Stomach (tissue), 9 donors: ENCODE results near the gene CCDC192. TPM values are rescaled to one million over a fixed set of nuclear protein-coding genes. Genes with fewer than 3 reads are reported as not detected.

Experiments
- DNase-seq, 2 donors: peaks; one replicate each; pipeline versions ENCODE4 v3.0.0 to v3.0.0-alpha.2; 2013 to 2019
- H3K27ac ChIP-seq, 5 donors: fragments of 200-600 bp in 4 of 5; sonication (generic) in 4 of 5; one replicate each; pipeline ENCODE4 v1.5.1; 2013 to 2019; ENCODE audit warnings: mild to moderate bottlenecking in 1 of 5, moderate library complexity in 1 of 5
- H3K27me3 ChIP-seq, 3 donors: fragments of 200-600 bp; sonication (generic); one replicate each; pipeline ENCODE4 v1.5.1; 2017 to 2019; ENCODE audit warnings: mixed run types in 1 of 3
- H3K36me3 ChIP-seq, 4 donors: fragments of 200-600 bp; sonication (generic); 1 replicate in 3 of 4; 2 replicates in 1 of 4; pipeline ENCODE4 v1.5.1; 2016 to 2019
- H3K4me1 ChIP-seq, 4 donors: fragments of 200-600 bp; sonication (generic); one replicate each; pipeline ENCODE4 v1.5.1; 2016 to 2019
- H3K4me3 ChIP-seq, 4 donors: fragments of 200-600 bp; sonication (generic) in 3 of 4; one replicate each; pipeline ENCODE4 v1.5.1; 2016 to 2019; ENCODE audit warnings: mild to moderate bottlenecking in 1 of 4
- H3K9me3 ChIP-seq, 4 donors: fragments of 200-600 bp; sonication (generic); one replicate each; pipeline ENCODE4 v1.5.1; 2016 to 2019
- CTCF ChIP-seq, 7 experiments: fragments of 450-650 bp in 4 of 7; fragments of 200-600 bp in 3 of 7; sonication (generic) in 3 of 7; IDR thresholded peaks; one replicate each; pipeline ENCODE4 v1.5.1; 2016 to 2019; ENCODE audit warnings: antibody characterized with exemption in 7 of 7, control low read depth in 2 of 7, mild to moderate bottlenecking in 1 of 7
- EP300 ChIP-seq: sonication (generic); formaldehyde crosslinking; IDR thresholded peaks from one replicate; pipeline ENCODE4 v1.6.1; 2017; ENCODE audit warnings: antibody characterized with exemption
- POLR2A ChIP-seq, 4 donors: fragments of 450-650 bp; IDR thresholded peaks; one replicate each; pipeline ENCODE4 v1.6.1; 2016; ENCODE audit warnings: antibody characterized with exemption in 4 of 4, control low read depth in 2 of 4, mild to moderate bottlenecking in 1 of 4, moderate library complexity in 1 of 4
- POLR2AphosphoS5 ChIP-seq, 3 donors: sonication (generic); formaldehyde crosslinking; IDR thresholded peaks; one replicate each; pipeline ENCODE4 v1.6.1; 2016; ENCODE audit warnings: antibody characterized with exemption in 3 of 3
- WGBS, 5 donors: extraction: QIAGEN DNeasy Blood & Tissue Kit in 3 of 5; methylation state at CpG; one replicate each; pipeline versions ENCODE4 v1.1.5 to v1.1.7; 2013 to 2018; 5-methylcytosine and 5-hydroxymethylcytosine counted together
- intact Hi-C: fragments of 100-400 bp; cut with DNase I; formaldehyde crosslinking; loops from one replicate; pipeline ENCODE4 v1.15.1; 2023; ENCODE audit warnings: low total_unique reads
- polyA plus RNA-seq, 3 donors: library from polyadenylated mRNA; stranded (reverse); fragments of 200-250 nt; gene quantifications; one replicate each; pipeline ENCODE4 v1.2.3, GENCODE V29; 2013
- total RNA-seq, 5 donors: library from RNA; depleted of rRNA; stranded (reverse); fragments of >200 nt; gene quantifications; one replicate each; pipeline versions ENCODE4 v1.1.0 to v1.2.3, GENCODE V29; 2014 to 2016
- donor health status: healthy with polysubstance abuse.
- donor health status: Bipolar disorder and iron deficiency.
- donor health status: healthy.

The CCDC192 gene
- total and polyA plus RNA-seq, 8 donors, result 0.10 to 2.2 TPM; not detected in 6

GRCh38 chr5:127919006-127919796 is 216.0 kb downstream of the CCDC192 start:
- Histone ChIP-seq H3K4me3 (no peak overlapping the region), H3K27me3 (no peaks in the 10 kb centered on the region), H3K36me3 (no peaks in the 10 kb centered on the region), H3K9me3 (no peaks in the 10 kb centered on the region), H3K27ac (no peak overlapping the region), H3K4me1 (peaks cover 7 to 22% (median 16%) of the 10 kb centered on the region in 4 donors)
- intact Hi-C loops, result no loop called here
- WGBS, 5 donors, result 65 to 78% (median 74%) methylated on average over 5 of the region's 5 CpGs
- DNase-seq, result no peak
- TF ChIP-seq EP300 (no peak), POLR2A (IDR thresholded peaks at IDR 0.05) (no peak), CTCF (IDR thresholded peaks at IDR 0.05) (no peak), POLR2AphosphoS5 (IDR thresholded peaks at IDR 0.05) (no peak)

GRCh38 chr5:127919818-127920217 is 216.6 kb downstream of the CCDC192 start:
- Histone ChIP-seq H3K27ac (no peak overlapping the region), H3K4me3 (no peak overlapping the region), H3K9me3 (no peaks in the 10 kb centered on the region), H3K4me1 (peaks cover 7 to 28% (median 19%) of the 10 kb centered on the region in 4 donors), H3K27me3 (no peaks in the 10 kb centered on the region), H3K36me3 (no peaks in the 10 kb centered on the region)
- TF ChIP-seq POLR2AphosphoS5 (IDR thresholded peaks at IDR 0.05), result no peak
- no peak for TF ChIP-seq POLR2A (IDR thresholded peaks at IDR 0.05)
- TF ChIP-seq EP300, result no peak
- no peak for TF ChIP-seq CTCF (IDR thresholded peaks at IDR 0.05)
- intact Hi-C loops, result no loop called here
- DNase-seq, result no peak

- Histone ChIP-seq H3K4me1 (peaks cover 7 to 37% (median 22%) of the 10 kb centered on the region in 4 donors), H3K27me3 (no peaks in the 10 kb centered on the region), H3K36me3 (no peaks in the 10 kb centered on the region), H3K27ac (no peak overlapping the region), H3K4me3 (no peak overlapping the region), H3K9me3 (no peaks in the 10 kb centered on the region)
- intact Hi-C loops, result no loop called here
- TF ChIP-seq CTCF (IDR thresholded peaks at IDR 0.05), result no peak
- no peak for TF ChIP-seq EP300
- TF ChIP-seq POLR2A (IDR thresholded peaks at IDR 0.05), result no peak
- TF ChIP-seq POLR2AphosphoS5 (IDR thresholded peaks at IDR 0.05), result no peak
- DNase-seq, result no peak
These were observed 217.7 kb downstream of the CCDC192 start for GRCh38 chr5:127920936-127921335.

- H3K27ac ChIP-seq, result no peak overlapping the region
These were observed 219.4 kb downstream of the CCDC192 start for GRCh38 chr5:127922603-127923002.

More at GRCh38 chr5:127922603-127923002, 219.4 kb downstream of the CCDC192 start:
- no peak for DNase-seq
- no peak overlapping the region for H3K4me3 ChIP-seq
- intact Hi-C loops, result no loop called here
- H3K27me3 ChIP-seq, result no peaks in the 10 kb centered on the region
- H3K36me3 ChIP-seq, result no peaks in the 10 kb centered on the region
- TF ChIP-seq CTCF (IDR thresholded peaks at IDR 0.05) (no peak), POLR2A (IDR thresholded peaks at IDR 0.05) (no peak), POLR2AphosphoS5 (IDR thresholded peaks at IDR 0.05) (no peak), EP300 (no peak)
- peaks cover 2 to 21% (median 10%) of the 10 kb centered on the region in 4 donors for H3K4me1 ChIP-seq
- no peaks in the 10 kb centered on the region for H3K9me3 ChIP-seq
- 80 to 88% (median 82%) methylated on average over 2 of the region's 2 CpGs for WGBS, 5 donors
